ENCODE measurements around the gene IL12B. TPM values are rescaled to one million over a fixed set of nuclear protein-coding genes. Genes with fewer than 3 reads are reported as not detected.

Gene IL12B
- total and polyA plus RNA-seq, 4 donors, result not detected

Small RNA genes lying within 50 kb of the gene (small RNA-seq; reads per million reads assigned to genes)
- not detected for gene RNU4ATAC2P

Other genes with a start within 250 kb of the IL12B start
- 1 to 10 TPM in 1 of 2 donors, under 1 TPM in 1; 0.59 to 1.1 TPM for gene EBF1, start 230.6 kb downstream of the IL12B start, total RNA-seq
- under 1 TPM; 0.31 to 0.75 TPM for gene EBF1, start 230.6 kb downstream of the IL12B start, polyA plus RNA-seq
- gene RNF145, start 120.9 kb downstream of the IL12B start, total RNA-seq, result 10 to 100 TPM; 13.0 to 34.6 TPM
- 10 to 100 TPM in 1 of 2 donors, 1 to 10 TPM in 1; 2.9 to 10.5 TPM for gene RNF145, start 120.9 kb downstream of the IL12B start, polyA plus RNA-seq
- 1 to 10 TPM; 6.1 to 9.5 TPM for gene UBLCP1, start 67.2 kb downstream of the IL12B start, total RNA-seq
- 1 to 10 TPM; 6.7 to 8.4 TPM for gene UBLCP1, start 67.2 kb downstream of the IL12B start, polyA plus RNA-seq

All from liver (tissue), 5 donors.